Ureter (tissue), 1 donor: ENCODE results near the gene ELMO1. TPM values are rescaled to one million over a fixed set of nuclear protein-coding genes. Genes with fewer than 3 reads are reported as not detected.

Source experiments
- DNase-seq: peaks from one replicate; pipeline ENCODE4 v3.0.0-alpha.2; 2020; ENCODE audit warnings: low spot score
- total RNA-seq: library from RNA; stranded (reverse); gene quantifications from one replicate; pipeline ENCODE4 v1.2.4, GENCODE V29; 2023
- donor health status: DM: yes; HTN: yes; CAD: no.

Gene ELMO1, protein sequence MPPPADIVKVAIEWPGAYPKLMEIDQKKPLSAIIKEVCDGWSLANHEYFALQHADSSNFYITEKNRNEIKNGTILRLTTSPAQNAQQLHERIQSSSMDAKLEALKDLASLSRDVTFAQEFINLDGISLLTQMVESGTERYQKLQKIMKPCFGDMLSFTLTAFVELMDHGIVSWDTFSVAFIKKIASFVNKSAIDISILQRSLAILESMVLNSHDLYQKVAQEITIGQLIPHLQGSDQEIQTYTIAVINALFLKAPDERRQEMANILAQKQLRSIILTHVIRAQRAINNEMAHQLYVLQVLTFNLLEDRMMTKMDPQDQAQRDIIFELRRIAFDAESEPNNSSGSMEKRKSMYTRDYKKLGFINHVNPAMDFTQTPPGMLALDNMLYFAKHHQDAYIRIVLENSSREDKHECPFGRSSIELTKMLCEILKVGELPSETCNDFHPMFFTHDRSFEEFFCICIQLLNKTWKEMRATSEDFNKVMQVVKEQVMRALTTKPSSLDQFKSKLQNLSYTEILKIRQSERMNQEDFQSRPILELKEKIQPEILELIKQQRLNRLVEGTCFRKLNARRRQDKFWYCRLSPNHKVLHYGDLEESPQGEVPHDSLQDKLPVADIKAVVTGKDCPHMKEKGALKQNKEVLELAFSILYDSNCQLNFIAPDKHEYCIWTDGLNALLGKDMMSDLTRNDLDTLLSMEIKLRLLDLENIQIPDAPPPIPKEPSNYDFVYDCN
- total RNA-seq, result 51.9 TPM

GRCh38 chr7:37448636-37449361 lies at the start of gene ELMO1:
ELMO1 (minus strand) TSS chr7:37448864; CDS start chr7:37342690, 106,174 bp downstream.
- peak; percentile 82 for DNase-seq

DNA sequence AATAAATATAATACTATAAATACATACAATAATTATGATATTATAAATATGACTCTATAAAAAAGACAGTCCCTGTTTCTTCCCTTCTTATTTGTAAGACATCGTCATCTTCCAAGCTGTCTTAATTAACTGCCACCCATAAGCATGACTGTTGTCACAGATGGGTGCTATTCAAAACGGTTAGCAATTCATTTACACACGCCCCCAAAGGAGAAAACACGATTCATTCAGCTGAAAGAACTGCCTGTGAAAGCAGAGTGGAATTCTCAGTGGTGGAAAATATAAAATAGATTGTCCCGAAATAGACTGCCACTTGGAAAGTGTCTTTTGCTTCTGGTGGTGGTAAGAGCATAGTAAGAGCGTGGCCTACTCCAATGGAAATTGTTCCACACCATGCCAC lies 48.9 kb upstream of the ELMO1 start:
- DNase-seq, result no peak

- DNase-seq, result no peak
Measured at GRCh38 chr7:37495574-37496184, 47.0 kb upstream of the ELMO1 start.

DNA sequence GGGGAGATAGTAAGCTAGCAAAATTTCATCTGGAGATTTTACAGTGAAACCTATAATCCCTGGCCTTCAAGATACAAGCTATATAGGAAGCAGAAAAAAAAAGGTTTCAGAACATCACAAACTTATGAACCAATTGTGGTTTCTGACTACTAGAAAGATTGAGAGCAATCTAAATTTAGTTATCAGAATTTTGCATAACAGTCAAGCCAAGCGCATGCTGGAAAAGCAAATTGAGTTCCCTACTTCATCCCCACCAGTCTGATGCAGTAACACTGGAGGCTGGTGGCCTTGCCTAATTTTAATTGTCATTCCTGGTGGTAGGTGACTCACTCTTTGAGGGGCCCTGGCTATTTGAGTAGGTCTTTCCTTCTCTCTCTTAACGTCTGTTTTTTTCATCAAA lies 46.3 kb upstream of the ELMO1 start:
- DNase-seq, result no peak

DNA sequence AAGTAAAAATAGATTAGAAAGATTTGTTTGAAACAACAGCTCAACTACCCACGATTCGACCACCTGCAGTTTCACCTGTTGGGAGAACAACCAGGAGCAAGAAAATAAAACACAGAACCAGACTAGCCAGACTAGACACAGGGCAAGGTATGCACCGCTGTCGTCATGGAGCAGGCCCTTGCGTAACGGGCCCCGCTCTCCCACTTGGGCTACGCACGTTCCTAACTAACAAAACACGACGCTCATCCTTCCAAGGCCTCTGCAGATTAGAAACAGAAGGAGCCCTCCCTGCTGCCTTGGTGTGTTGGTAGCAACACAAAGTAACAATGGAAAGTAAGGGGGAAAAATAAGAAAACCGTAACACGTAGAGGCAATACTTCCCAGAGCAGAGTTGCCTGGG lies 45.1 kb upstream of the ELMO1 start:
- DNase-seq, result no peak

DNA sequence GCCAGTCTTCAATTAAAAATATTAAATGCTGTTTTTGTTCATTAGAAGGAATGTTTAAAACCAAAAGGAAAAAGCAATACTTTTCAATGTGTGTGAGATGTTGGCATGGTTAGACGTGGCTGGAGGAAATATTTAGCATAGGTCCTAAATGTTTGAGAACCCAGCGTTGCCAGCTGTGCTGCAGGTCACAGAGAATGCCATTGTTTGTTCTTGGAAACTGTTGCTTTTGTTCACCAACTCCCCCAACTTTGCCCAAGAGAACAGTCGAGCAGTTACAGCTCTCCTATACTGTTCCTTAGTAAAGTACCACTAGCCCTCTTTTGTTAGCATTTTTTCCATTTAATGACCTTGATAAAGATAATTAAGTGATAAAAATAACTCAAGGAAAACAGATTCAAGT lies 44.5 kb upstream of the ELMO1 start:
- no peak for DNase-seq

- no peak for DNase-seq
Measured at GRCh38 chr7:37491919-37492694, 43.4 kb upstream of the ELMO1 start.

DNA sequence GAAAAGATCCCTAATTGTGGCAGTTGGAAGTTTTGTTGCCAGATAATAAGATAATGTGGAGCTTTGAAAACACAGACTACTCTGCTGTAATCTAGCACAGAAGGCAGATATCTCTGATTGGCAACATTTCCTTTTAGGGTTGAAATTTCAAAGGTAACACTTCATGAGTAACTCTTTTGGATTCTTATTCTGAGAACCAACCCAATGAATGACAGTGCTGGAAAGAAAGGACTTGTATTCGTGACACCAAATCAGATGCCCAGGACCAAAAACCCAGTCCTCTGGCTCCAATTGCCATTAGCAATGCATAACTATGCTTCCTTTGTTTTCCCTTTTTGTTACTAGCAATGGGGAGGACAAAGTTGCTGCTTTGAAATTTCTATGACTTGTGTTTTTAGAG lies 41.0 kb upstream of the ELMO1 start:
- no peak for DNase-seq

- DNase-seq, result no peak
Measured at GRCh38 chr7:37488163-37488764, 39.6 kb upstream of the ELMO1 start.

- no peak for DNase-seq
Measured at GRCh38 chr7:37484426-37485073, 35.9 kb upstream of the ELMO1 start.

DNA sequence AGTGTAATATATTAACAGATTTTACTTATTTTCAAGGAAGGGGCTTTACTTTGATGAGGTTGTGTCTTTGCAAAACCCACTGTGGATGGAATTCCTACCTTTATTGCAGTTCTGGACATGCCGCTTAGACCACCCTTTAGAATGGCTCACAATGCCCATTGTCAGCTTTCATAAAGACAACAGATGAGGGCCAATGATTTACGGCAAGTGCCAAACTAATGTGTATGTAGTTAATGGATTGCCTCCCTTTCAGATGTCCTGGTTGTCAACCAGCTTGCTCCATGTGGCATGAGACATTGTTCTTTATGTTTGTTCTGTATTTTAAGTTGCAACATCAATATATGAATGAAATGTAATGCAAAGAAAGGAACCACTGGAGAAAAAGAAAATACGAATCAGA lies 35.0 kb upstream of the ELMO1 start:
- DNase-seq, result no peak

- DNase-seq, result no peak
Measured at GRCh38 chr7:37482953-37483352, 34.3 kb upstream of the ELMO1 start.

DNA sequence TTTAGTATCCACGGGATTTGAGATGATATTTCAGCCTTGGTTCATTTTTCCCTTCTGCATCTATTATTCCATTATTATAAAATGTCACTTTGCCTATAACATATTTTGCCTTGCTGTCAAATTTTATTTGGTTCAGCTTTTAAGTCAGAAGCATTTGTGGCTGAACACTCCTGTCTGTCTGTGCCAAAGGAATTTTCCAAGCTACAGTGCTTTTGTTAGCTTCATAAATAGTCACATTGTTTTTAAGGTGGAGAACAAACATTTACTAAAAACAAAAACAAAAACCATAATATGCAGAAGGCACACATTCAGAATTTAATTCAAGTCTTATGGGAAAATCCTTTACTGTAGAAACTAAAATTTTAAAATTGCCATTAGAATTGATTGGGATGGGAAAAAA lies 33.8 kb upstream of the ELMO1 start:
- no peak for DNase-seq

- DNase-seq, result no peak
Measured at GRCh38 chr7:37481722-37482288, 33.1 kb upstream of the ELMO1 start.

DNA sequence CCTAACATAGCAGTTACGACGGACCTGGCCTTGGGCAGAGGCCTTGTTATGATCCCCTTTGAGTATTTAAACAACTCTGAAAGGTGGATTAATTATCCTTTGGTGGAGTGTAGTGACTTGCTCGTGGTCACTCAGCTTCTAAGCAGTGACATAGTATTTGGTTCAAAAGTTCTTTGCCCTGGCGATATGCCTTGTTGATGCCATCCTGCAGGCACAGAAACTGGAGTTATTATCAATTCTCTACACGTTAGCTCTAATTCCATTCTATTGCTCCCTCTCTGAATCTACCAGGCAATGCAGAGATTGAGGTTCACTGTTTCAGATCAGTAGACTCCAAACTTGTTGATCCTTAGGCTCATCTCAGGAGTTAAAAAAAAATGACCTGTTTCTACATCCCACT lies 32.5 kb upstream of the ELMO1 start:
- no peak for DNase-seq

GRCh38 chr7:37480041-37481031 lies 31.7 kb upstream of the ELMO1 start:
- no peak for DNase-seq

DNA sequence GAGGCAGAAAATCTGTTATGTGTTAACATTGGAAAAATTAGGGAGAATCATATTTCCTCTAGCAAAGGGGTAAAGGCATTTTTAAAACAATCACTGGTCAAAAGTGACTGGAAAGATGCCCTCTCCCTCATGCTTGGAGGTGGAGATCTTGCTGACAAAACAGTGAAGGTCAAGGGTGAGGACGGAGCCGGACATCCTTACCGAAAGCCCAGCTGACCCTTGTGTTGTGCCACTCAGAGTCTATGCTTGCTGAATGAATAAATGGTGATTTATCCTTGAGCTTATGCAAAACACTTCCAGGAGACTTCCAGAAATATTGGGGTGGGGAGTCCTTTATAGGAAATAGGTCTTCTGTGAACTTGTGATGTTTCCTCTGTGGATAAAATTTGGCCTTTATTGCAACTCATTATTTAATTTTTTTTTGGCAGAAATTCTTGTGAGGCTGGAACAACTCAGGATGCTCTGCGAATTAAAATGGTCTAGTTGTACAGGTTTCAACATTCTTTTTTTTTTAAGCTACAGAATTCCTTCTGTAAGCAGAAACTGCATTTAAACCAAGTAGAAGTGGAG lies 28.3 kb upstream of the ELMO1 start:
- no peak for DNase-seq

GRCh38 chr7:37476428-37476827 lies 27.8 kb upstream of the ELMO1 start:
- no peak for DNase-seq
